H7 (cell line): ENCODE results near the gene DLGAP5. TPM values are rescaled to one million over a fixed set of nuclear protein-coding genes. Genes with fewer than 3 reads are reported as not detected.

Experiments used
- DNase-seq: peaks from one replicate; pipeline ENCODE4 v3.0.0; 2012
- H3K27me3 ChIP-seq: 2 replicates; pipeline ENCODE4 v1.6.0; 2011; ENCODE audit warnings: mild to moderate bottlenecking, low read length; ENCODE audit not compliant: control insufficient read depth, insufficient read depth
- H3K36me3 ChIP-seq: replicated peaks from 2 replicates; pipeline ENCODE4 v1.5.1; 2011; ENCODE audit warnings: low read length; ENCODE audit not compliant: control insufficient read depth, insufficient read depth
- H3K4me3 ChIP-seq: 2 replicates; pipeline ENCODE4 v1.5.1; 2011; ENCODE audit warnings: low read depth, mild to moderate bottlenecking, control low read depth, low read length, moderate library complexity; ENCODE audit not compliant: insufficient read depth
- total RNA-seq: library from RNA; depleted of rRNA; stranded (reverse); fragments of >200 nt; shearing (Covaris generic); gene quantifications from 2 replicates; pipeline ENCODE4 v1.2.3, GENCODE V29; 2014

The DLGAP5 gene
- total RNA-seq, 1 experiment from 2014 or later, result 102 TPM

DNA sequence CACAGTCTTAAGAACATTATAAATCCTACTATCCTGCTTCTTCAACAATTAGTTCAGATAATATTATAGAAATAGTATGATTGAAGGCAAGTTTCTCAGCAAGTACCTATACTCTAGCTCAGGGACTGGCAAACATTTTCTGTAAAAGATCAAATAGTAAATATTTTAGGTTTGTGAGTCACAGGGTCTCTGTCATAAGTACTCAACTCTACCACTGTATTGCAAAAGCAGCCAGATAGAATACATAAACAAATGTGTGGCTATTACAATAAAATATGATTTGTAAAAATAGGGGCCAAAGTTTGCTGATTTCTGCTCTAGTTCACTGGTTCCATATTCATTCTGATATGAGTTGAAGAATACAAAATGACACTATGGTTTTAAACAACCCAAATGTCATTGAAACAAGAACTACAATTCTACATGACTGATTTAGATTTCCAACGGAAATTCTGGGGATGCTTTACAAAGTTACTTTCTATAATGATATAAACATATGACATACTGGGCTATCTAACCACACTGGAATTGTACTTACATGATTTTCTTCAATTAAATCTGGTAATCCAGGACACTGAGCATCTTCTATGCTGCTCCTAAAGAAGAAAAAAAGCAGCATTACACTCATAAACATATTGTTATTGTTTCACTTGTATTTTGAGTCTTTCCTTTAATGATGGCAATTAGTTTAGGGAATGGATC lies 39.2 kb downstream of the DLGAP5 start:
- Histone ChIP-seq H3K4me3 (no peak overlapping the region), H3K36me3 (peaks cover 42% of the 10 kb centered on the region), H3K27me3 (no peaks in the 10 kb centered on the region)
- no peak for DNase-seq

DNA sequence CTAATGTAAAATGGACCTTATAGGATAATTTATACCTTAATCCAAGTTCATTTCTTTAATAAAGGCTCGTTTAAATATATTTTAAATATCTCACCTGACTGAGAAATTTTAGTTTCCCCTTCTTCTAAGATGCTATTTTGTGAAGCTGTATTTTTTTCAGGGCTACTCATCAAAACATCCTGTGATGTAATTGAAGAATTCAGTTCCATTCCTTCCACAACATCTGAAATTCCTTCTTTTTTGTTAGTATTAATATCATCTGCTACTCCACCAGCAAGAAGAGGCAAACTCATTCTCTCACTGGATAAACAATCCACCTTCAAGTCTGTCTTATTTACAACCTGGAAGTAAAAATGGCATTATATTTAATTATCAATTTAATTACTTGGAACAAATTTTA lies 39.8 kb downstream of the DLGAP5 start:
- H3K4me3 ChIP-seq, result no peak overlapping the region
- no peak for DNase-seq
- H3K36me3 ChIP-seq, result peaks cover 41% of the 10 kb centered on the region
- no peaks in the 10 kb centered on the region for H3K27me3 ChIP-seq

- Histone ChIP-seq H3K27me3 (no peaks in the 10 kb centered on the region), H3K36me3 (peaks cover 24% of the 10 kb centered on the region), H3K4me3 (no peak overlapping the region)
- DNase-seq, result no peak
These were observed 45.0 kb downstream of the DLGAP5 start for GRCh38 chr14:55146425-55146824.

DNA sequence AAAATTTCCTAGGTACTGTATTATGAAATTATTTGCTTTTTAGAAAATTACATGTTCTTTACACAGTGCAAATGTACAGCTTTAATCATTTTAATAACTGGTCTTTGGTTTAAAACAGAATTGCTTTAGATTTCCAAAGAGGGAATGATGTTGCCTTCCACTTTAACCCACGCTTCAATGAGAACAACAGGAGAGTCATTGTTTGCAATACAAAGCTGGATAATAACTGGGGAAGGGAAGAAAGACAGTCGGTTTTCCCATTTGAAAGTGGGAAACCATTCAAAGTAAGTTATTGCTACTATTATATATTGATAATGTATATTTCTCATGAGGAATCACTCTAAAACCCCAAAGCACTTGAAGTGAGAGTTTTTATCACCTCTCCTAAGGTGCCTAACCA lies 48.9 kb downstream of the DLGAP5 start:
- Histone ChIP-seq H3K4me3 (no peak overlapping the region), H3K36me3 (peaks cover 12% of the 10 kb centered on the region), H3K27me3 (no peaks in the 10 kb centered on the region)
- DNase-seq, result no peak

DNA sequence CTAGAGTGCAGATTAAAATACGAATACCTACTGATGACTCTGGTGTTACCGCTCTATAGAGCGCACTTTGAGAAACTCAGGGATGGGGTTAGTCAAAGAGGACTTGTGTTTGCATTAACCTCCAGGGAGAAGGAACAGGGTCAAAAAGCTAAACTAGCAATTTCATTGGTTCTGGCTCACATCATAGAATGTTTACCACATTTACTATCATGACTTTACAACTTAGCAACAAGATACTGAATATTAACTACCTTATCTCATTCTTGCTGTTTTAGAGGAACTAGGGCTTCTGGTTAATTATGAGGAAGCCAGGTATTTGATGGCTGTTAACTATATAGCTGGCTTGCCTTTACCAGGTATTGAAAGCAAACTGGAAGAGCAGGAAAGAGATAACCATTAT lies 49.6 kb downstream of the DLGAP5 start:
- Histone ChIP-seq H3K27me3 (no peaks in the 10 kb centered on the region), H3K4me3 (no peak overlapping the region), H3K36me3 (peaks cover 8% of the 10 kb centered on the region)
- DNase-seq, result no peak

DNA sequence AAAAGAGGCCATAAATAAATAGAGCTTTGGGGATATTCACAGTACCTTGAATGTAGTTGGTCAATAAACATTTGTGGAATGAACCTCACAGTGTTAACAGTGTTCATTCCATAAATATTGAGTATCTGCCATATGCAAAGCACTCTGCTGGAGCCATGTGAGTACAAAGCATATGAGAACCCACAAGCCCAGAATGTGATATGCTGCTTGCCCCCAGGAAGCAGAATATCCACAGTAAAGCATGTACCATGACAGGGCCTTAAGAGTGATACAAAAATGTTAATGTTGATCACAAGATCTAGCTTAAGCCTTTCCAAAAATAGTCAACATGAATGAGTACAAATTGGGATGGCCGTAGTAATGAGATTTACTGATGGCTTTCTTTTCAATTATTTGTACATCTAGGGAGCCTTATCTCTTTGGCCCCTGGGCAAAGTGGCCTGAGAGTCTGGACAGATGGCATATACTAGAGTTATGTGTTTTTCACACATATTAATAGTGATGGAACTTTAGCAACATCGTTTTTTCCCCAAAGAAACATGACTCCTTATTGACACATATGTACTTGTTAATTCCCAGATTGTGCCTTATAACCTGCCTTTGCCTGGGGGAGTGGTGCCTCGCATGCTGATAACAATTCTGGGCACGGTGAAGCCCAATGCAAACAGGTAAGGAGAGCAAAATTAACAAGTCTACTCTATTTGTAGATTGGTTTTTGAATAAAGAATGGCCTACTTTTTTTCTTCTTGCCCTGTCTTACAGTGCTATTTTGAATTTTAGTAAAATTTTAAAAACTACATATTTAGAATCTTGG lies 51.5 kb downstream of the DLGAP5 start:
- peaks cover 4% of the 10 kb centered on the region for H3K36me3 ChIP-seq
- no peak overlapping the region for H3K4me3 ChIP-seq

DNA sequence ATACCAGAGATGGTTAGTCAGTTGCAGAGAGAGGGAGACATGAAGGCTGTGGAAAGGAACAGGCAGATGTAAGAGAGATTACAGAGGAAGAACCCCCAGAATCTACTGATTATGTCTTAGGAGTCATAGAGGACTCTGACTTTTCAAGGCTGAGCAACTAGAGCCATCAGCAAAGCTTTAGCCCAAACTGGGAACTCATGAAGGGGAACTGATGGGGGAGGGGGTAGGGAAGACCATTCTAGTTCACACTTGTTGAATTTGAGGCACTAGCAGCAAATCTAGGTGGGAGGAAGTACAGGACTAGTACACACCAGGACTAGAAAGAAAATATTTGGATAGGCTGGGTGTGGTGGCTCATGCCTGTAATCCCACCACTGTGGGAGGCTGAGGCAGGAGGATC lies 52.2 kb downstream of the DLGAP5 start:
- no peak for DNase-seq
- H3K36me3 ChIP-seq, result 0 out of 2 replicates have a peak, but pooled peaks cover 3% of the 10 kb centered on the region
- H3K27me3 ChIP-seq, result no peaks in the 10 kb centered on the region
- H3K4me3 ChIP-seq, result no peak overlapping the region

More for the DNA sequence above, 51.5 kb downstream of the DLGAP5 start:
- DNase-seq, result no peak
- no peaks in the 10 kb centered on the region for H3K27me3 ChIP-seq

- Histone ChIP-seq H3K27me3 (no peaks in the 10 kb centered on the region), H3K4me3 (no peak overlapping the region), H3K36me3 (0 out of 2 replicates have a peak, but pooled peaks cover 2% of the 10 kb centered on the region)
- peak; percentile 73 for DNase-seq
These were observed 53.3 kb downstream of the DLGAP5 start for GRCh38 chr14:55138091-55138490.

DNA sequence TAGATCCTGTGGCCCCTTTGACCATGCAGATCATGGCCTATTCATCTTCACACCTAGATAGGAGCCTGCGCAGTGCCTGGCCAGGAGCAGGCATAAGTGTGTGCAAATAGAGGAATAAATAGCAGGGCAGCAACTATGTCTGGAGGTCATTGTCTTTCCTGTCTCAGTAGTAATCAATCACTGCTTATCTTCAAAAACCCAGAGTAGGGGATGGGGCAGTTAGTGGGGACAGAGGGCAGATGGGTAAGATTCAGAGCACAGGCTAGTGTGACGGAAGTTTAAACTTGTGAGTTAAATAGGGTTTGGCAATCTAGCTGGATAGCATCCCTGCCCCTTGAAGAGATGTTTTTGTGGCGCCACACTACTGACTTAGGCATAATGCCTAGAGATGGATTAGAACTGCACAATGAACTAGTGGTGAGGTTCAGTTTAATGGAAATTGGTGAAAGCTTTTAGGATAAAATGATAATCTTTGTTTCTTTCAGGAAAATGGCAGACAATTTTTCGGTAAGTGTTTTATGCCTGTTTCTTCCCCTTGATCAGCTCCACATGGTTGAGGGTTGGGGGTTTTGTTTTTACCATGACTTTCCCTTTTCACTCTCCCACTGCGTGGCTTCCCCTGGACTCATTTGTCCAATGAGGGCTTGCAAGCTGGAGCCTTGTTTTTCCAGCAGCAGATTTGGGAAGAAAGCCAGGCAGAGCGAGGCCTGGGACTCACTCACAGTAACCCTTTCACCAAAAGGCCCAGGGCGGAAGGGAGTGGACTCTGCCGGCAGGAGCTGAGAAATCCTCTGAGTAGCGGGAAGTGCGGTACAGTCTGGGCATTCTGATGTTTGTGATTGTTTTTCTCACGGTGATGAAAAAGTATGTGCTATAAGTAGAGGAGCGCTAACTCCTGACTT lies 54.2 kb downstream of the DLGAP5 start:
- Histone ChIP-seq H3K27me3 (no peaks in the 10 kb centered on the region), H3K36me3 (0 out of 2 replicates have a peak, but pooled peaks cover 2% of the 10 kb centered on the region), H3K4me3 (no peak overlapping the region)
- DNase-seq, result no peak

DNA sequence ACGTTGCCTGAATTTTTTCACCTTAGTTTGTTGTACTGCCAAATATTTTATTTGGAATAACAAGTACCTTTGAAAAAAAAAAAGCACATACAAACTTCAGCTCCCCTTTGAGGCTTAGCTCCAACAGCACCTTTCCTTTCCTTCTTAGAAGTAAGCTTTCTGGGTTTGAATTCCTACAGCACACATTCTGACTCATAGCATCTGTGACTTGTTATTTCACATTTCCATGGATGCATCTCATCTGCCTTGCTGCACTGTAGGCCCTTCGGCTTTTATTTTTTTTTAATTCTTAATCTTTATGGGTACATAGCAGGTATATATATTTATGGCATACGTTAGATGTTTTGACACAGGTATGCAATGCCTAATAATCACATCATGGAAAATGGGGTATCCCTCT lies 55.1 kb downstream of the DLGAP5 start:
- no peak for DNase-seq
- Histone ChIP-seq H3K27me3 (peaks cover under 1% of the 10 kb centered on the region; the same call in 1 of the 2 replicates), H3K4me3 (no peak overlapping the region), H3K36me3 (0 out of 2 replicates have a peak, but pooled peaks cover 2% of the 10 kb centered on the region)

DNA sequence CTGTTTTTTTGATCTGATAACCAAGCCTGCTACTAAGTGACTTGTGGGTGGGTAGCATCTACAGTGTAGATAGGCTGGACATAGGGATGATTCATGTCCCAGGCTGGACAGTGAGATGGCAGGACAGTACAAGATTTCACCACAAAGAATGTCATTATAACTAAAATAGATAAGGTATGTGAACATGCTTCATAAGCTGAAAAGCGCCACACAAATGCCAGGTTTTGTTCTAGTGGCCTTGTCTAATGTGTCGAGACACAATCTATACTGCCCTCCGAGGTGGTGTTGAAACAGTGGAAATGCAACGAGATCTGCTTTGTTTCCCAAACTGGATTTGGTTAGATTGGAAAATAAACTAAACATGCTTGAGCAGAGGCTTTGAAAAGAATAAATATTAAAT lies 58.0 kb downstream of the DLGAP5 start:
- Histone ChIP-seq H3K4me3 (no peak overlapping the region), H3K27me3 (peaks cover 24% of the 10 kb centered on the region), H3K36me3 (no peaks in the 10 kb centered on the region)
- peak; percentile 59 for DNase-seq

GRCh38 chr14:55131370-55132137 lies 59.8 kb downstream of the DLGAP5 start:
- Histone ChIP-seq H3K4me3 (no peak overlapping the region), H3K27me3 (peaks cover 34% of the 10 kb centered on the region), H3K36me3 (no peaks in the 10 kb centered on the region)
- no peak for DNase-seq

- Histone ChIP-seq H3K27me3 (peaks cover 36% of the 10 kb centered on the region), H3K36me3 (no peaks in the 10 kb centered on the region), H3K4me3 (peak overlapping the region; percentile 53; the same call in 1 of the 2 replicates)
- peak; percentile 69 for DNase-seq
These were observed 61.2 kb downstream of the DLGAP5 start for GRCh38 chr14:55130196-55130550.
